Heart left ventricle (tissue), 16 donors: ENCODE data around the gene MYBL2. TPM values are rescaled to one million over a fixed set of nuclear protein-coding genes. Genes with fewer than 3 reads are reported as not detected.

Experiments
- ATAC-seq, 4 donors: fragments of 200-7000 bp; cut with Tn5 transposase; one replicate each; pipeline ENCODE4 v1.9.1; 2020 to 2022; ENCODE audit warnings: moderate library complexity in 4 of 4, mild to moderate bottlenecking in 3 of 4, moderate number of reproducible peaks in 1 of 4
- DNase-seq, 5 donors: peaks; one replicate each; pipeline ENCODE4 v3.0.0-alpha.2; 2020
- H3K27ac ChIP-seq, 12 donors: fragments of 200-600 bp; sonication (generic) in 4 of 12; one replicate each; pipeline versions ENCODE4 v1.5.0 to v1.8.0; 2016 to 2022; ENCODE audit warnings: mild to moderate bottlenecking in 2 of 12
- H3K27me3 ChIP-seq, 9 donors: fragments of 200-600 bp; sonication (generic) in 2 of 9; one replicate each; pipeline versions ENCODE4 v1.5.1 to v1.8.0; 2016 to 2022; ENCODE audit warnings: mild to moderate bottlenecking in 3 of 9
- H3K36me3 ChIP-seq, 9 donors: fragments of 200-600 bp; sonication (generic) in 2 of 9; one replicate each; pipeline versions ENCODE4 v1.5.0 to v1.8.0; 2018 to 2022; ENCODE audit warnings: mild to moderate bottlenecking in 2 of 9
- H3K4me1 ChIP-seq, 12 donors: fragments of 200-600 bp; sonication (generic) in 4 of 12; one replicate each; pipeline versions ENCODE4 v1.5.0 to v1.8.0; 2016 to 2022; ENCODE audit warnings: mild to moderate bottlenecking in 3 of 12
- H3K4me3 ChIP-seq, 12 donors: fragments of 200-600 bp; sonication (generic) in 4 of 12; one replicate each; pipeline versions ENCODE4 v1.5.0 to v1.8.0; 2017 to 2022; ENCODE audit warnings: mild to moderate bottlenecking in 9 of 12, moderate library complexity in 4 of 12
- H3K9me3 ChIP-seq, 12 donors: fragments of 200-600 bp; sonication (generic) in 4 of 12; one replicate each; pipeline versions ENCODE4 v1.5.0 to v1.8.0; 2016 to 2022; ENCODE audit warnings: mild to moderate bottlenecking in 1 of 12
- CTCF ChIP-seq, 12 donors: fragments of 200-600 bp; sonication (generic) in 4 of 12; IDR thresholded peaks; one replicate each; pipeline versions ENCODE4 v1.5.0 to v1.8.0; 2018 to 2022; ENCODE audit warnings: antibody characterized with exemption in 12 of 12, mild to moderate bottlenecking in 5 of 12
- POLR2A ChIP-seq, 2 donors: fragments of 450-650 bp; IDR thresholded peaks; one replicate each; pipeline ENCODE4 v1.6.1; 2017; ENCODE audit warnings: antibody characterized with exemption in 2 of 2, mild to moderate bottlenecking in 2 of 2, moderate library complexity in 2 of 2
- WGBS, 4 donors: extraction: QIAGEN DNeasy Blood & Tissue Kit in 2 of 4; methylation state at CpG; one replicate each; pipeline versions ENCODE4 v1.1.5 to v1.1.7; 2013 to 2018; 5-methylcytosine and 5-hydroxymethylcytosine counted together
- intact Hi-C, 10 donors: fragments of 100-400 bp; cut with DNase I; formaldehyde crosslinking; loops; one replicate each; pipeline versions ENCODE4 v1.11.1 to v1.14.2; 2022
- polyA plus RNA-seq, 2 donors: library from polyadenylated mRNA; stranded (reverse); fragments of 200-250 nt; gene quantifications; one replicate each; pipeline ENCODE4 v1.2.3, GENCODE V29; 2013
- total RNA-seq, 9 donors: library from RNA; depleted of rRNA in 2 of 9; stranded (reverse); fragments of >200 nt in 2 of 9; fragmentation: NEBNext Ultra II Directional in 3 of 9; extraction: Animal tissue kit (Norgen Biotek cat#: 25700) in 3 of 9; gene quantifications; one replicate each; pipeline versions ENCODE4 v1.1.0 to v1.2.4, GENCODE V29; 2016 to 2023
- donor health status: ischemic (EF 13 %, LVEDD 7.1; RV severe dilation, severe dysfunction).
- donor health status: healthy with polysubstance abuse.
- donor health status: DM: no; HTN: yes; CAD: no.
- donor health status: DM: no; HTN: no; CAD: no.
- donor health status: ischemic (EF 25% LVEDD 6.9; RV normal size, moderate dysfunction).
- donor health status: ischemic (EF 25% LVEDD 5.7; RV mildly dilated, moderate dysfunction).
- donor health status: healthy.
- donor health status: DM: yes; HTN: yes; CAD: no.
- donor health status: ischemic (EF 35%, LVEDD 5.7; RV mildly dilated, moderate dysfunction).
- donor health status: nonischemic (EF 11% LVEDD 7.7; RV severe dilation, severe dysfunction).
- donor health status: DM: yes; HTN: yes; CAD: no.
- donor health status: PGD.
- donor health status: ischemic (EF 29% LVEDD 5.4; RV normal size, mild dysfunction).
- donor health status: nonischemic (EF 23%, LVEDD 6.1; RV moderate dilation, normal function).

MYBL2 gene
- total and polyA plus RNA-seq, 11 donors, result 0.07 to 7.9 (median 0.17) TPM; not detected in 2

GRCh38 chr20:43665466-43666176 is 1.3 kb upstream of the MYBL2 start:
- peaks cover 14 to 51% (median 35%) of the 10 kb centered on the region in 9 donors for H3K27me3 ChIP-seq
- no peak overlapping the region for H3K4me3 ChIP-seq
- TF ChIP-seq POLR2A (IDR thresholded peaks at IDR 0.05) (no peak), CTCF (IDR thresholded peaks at IDR 0.05) (no peak)
- WGBS, 4 donors, result 73 to 78% (median 74%) methylated on average over 6 of the region's 6 CpGs
- no peak overlapping the region for H3K27ac ChIP-seq
- H3K9me3 ChIP-seq, result no peaks in the 10 kb centered on the region
- no peak for ATAC-seq
- intact Hi-C loops, result no loop called here
- peaks cover 0 to 14% (median 8%) of the 10 kb centered on the region in 12 donors for H3K4me1 ChIP-seq
- no peak for DNase-seq
- H3K36me3 ChIP-seq, result no peaks in the 10 kb centered on the region

- Histone ChIP-seq H3K27me3 (peaks cover 14 to 58% (median 35%) of the 10 kb centered on the region in 9 donors), H3K9me3 (no peaks in the 10 kb centered on the region), H3K36me3 (no peaks in the 10 kb centered on the region), H3K27ac (no peak overlapping the region), H3K4me1 (peaks cover 0 to 14% (median 8%) of the 10 kb centered on the region in 12 donors), H3K4me3 (peak overlapping the region in 6 of 12 donors; percentile 1 to 60 (median 28))
- ATAC-seq (no peak), DNase-seq (no peak)
- TF ChIP-seq POLR2A (IDR thresholded peaks at IDR 0.05), result no peak
- TF ChIP-seq CTCF (IDR thresholded peaks at IDR 0.05), result no peak
- 6 to 18% (median 10%) methylated on average over 10 to 34 of the region's 34 CpGs for WGBS, 4 donors
- intact Hi-C loops, result no loop called here
These were observed 623 bp downstream of the MYBL2 start for GRCh38 chr20:43667341-43668132.

GRCh38 chr20:43669332-43669731 is 2.4 kb downstream of the MYBL2 start:
- peaks cover 14 to 52% (median 35%) of the 10 kb centered on the region in 9 donors for H3K27me3 ChIP-seq
- intact Hi-C loops, result no loop called here
- H3K9me3 ChIP-seq, result no peaks in the 10 kb centered on the region
- H3K36me3 ChIP-seq, result no peaks in the 10 kb centered on the region
- 82 to 88% (median 85%) methylated on average over 3 of the region's 3 CpGs for WGBS, 4 donors
- peaks cover 0 to 14% (median 8%) of the 10 kb centered on the region in 12 donors for H3K4me1 ChIP-seq
- no peak overlapping the region for H3K4me3 ChIP-seq
- DNase-seq, result no peak
- TF ChIP-seq CTCF (IDR thresholded peaks at IDR 0.05) (no peak), POLR2A (IDR thresholded peaks at IDR 0.05) (no peak)
- ATAC-seq, result no peak
- no peak overlapping the region for H3K27ac ChIP-seq

GRCh38 chr20:43670423-43670822 is 3.5 kb downstream of the MYBL2 start:
- no peaks in the 10 kb centered on the region for H3K9me3 ChIP-seq
- H3K4me1 ChIP-seq, result peaks cover 0 to 14% (median 8%) of the 10 kb centered on the region in 12 donors
- H3K27me3 ChIP-seq, result peaks cover 14 to 50% (median 35%) of the 10 kb centered on the region in 9 donors
- no peak overlapping the region for H3K4me3 ChIP-seq
- no peak overlapping the region for H3K27ac ChIP-seq
- TF ChIP-seq POLR2A (IDR thresholded peaks at IDR 0.05) (no peak), CTCF (IDR thresholded peaks at IDR 0.05) (no peak)
- 84 to 97% (median 92%) methylated on average over 2 of the region's 2 CpGs for WGBS, 4 donors
- ATAC-seq (no peak), DNase-seq (no peak)
- intact Hi-C loops, result no loop called here
- no peaks in the 10 kb centered on the region for H3K36me3 ChIP-seq
